ENCODE measurements around the gene ARHGAP15.

GRCh38 chr2:143779021-143779420 is 649.8 kb downstream of the ARHGAP15 start:
- TF ChIP-seq EZH2 (IDR thresholded peaks at IDR 0.05; ENCODE audit: low read depth) (no peak), CTCF (conservative IDR thresholded peaks at IDR 0.05) (no peak)
